ENCODE data around the gene SRCAP.

The SRCAP gene

DNA sequence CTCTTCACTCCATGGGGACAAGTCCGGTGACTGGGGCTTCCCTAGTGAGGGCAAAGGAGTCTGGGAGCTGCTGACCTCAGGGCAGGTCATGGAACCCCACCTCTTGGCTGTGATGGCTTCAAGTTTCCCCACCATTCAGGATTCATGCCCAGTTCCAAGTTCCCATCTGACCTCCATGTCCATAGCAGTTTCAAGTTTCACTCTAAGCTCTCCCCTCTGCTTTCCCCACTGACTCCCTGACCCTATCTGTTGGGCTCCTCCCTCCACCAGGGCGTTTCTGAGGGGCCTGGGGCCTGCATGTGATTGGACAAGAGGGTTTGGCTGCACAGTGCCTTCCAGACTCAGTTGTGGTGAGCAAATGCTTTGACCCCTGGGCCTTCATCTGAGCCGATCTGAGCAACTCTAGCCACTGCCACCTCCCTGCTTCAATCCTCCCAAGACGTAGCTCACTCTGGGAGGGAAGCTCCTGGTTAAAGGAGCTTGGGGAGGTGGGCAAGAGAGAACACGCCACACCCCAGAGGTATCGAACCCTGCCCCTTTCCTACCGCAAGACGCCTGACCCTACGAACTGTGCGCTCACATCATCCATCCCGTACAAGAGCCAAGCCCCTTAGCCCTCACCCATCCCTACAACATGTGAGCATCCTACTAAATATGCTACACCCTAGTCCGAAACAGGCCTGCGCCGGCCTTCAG lies 79.7 kb downstream of the SRCAP start:
- no peak for DNase-seq

DNA sequence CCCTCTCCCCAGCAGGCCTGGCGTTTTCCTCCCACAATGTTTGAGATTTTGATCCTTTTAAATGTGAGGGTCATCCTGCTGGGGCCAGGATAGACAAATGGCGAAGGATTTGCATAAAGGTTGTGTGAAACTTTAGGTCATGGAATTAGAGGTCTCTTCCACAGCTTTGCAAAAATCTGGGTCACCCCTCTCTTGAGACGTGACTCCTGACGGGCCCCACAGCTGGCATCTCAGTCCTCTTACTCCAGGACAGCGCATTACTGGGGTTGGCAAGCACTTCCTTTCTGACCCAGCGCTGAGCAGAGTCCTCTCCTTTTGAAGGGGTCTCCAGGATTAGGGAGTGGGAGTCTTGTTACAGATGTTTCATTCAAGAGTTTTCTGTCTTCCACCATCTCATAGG lies 80.6 kb downstream of the SRCAP start:
- DNase-seq, result no peak

DNA sequence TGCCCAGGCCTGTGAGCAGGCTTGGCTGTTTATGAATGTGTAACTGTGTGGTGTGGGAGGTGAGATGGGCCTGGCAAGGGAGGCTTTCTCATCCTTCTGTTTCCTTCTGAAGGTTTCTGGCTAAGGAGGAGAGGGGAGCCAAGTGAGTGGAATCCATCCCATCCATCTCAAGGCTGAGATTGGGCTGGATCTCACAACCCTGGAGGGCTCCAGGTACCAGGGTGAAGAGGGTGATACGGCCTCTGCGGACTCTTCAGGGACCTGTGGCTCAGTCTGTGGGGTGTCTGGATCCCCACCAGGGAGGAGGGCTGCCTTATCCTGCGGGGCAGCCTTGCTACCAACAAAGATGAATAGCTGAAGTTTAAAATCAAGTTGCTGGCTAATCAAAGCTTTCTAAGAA lies 81.0 kb downstream of the SRCAP start:
- DNase-seq, result no peak

DNA sequence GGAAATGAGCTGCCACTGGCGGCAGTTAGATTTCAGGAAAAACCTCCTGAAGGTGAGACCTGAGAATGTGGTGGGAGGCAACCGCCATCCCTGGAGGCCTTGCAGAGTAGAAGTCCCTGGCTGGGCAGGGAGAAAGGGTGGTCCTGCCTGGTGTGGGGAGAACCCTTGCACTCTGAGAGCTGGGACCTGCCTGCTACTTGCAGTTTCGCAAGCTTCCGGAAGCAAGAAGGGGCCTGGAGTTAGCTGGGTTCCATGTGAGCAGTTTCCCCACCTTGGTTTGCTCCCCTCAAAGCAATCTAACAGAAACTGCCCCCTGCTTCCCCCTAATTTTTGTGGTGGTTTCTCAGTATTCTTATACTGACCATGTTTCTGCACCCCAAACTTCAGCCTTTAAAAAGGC lies 81.6 kb downstream of the SRCAP start:
- no peak for DNase-seq

DNA sequence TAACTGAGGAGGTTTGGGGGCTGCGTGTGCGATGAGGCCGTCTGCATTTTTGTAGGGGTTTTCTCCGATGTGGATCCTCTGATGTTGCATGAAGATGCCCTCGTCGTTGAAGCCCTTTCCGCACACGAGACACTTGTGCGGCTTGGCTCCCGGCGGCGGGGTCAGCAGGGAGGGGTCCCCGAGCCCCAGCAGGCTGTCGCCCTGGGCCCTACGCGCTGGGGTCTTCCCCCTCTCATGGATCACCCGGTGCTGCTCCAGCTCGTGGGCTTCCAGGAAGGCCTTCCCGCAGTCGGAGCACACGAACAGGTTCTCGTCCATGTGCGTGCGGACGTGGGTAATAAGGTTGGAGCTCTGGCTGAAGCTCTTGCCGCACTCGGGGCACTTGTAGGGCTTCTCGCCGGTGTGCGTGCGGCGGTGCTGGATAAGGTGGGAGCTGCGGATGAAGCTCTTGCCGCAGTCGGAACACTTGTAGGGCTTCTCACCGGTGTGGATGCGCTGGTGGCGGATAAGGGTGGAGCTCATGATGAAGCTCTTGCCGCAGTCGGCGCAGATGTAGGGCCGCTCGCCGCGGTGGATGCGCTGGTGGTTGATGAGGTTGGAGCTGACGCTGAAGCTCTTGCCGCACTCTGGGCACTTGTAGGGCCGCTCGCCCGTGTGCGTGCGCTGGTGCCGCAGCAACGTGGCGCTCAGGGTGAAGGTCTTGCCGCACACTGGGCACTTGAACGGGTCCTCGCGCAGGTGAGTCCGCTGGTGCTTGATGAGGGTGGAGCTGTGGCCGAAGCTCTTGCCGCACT lies 83.7 kb downstream of the SRCAP start:
- no peak for DNase-seq

DNA sequence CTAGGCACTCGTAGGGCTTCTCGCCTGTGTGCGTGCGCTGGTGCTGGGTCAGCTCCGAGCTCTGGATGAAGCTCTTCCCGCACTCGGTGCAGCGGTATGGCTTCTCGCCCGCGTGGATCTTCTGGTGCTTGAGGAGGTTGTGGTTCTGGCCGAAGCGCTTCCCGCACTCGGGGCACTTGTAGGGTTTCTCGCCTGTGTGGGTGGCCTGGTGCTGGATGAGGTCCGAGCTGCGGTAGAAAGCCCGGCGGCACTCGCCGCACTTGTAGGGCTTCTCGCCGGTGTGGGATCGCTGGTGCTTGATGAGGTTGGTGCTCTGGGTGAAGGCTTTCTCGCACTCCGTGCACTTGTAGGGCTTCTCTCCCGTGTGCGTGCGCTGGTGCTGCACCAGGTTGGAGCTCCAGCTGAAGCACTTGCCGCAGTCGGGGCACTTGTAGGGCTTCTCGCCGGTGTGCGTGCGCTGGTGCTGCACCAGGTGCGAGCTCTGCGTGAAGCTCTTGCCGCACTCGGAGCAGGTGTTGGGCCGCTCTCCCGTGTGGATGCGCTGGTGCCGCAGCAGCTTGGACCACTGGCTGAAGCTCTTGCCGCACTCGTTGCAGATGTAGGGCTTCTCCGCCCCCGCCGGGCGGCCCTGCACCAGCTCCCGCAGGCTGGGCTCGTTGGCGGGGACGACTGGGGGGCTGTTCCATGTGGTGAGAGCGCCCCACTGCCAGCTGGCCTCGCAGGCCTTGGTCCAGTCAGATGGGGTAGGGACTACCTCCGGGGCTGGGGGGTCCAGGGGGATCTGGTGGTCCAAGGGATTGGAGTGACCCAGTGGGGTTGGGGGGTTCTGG lies 84.5 kb downstream of the SRCAP start:
- no peak for DNase-seq

DNA sequence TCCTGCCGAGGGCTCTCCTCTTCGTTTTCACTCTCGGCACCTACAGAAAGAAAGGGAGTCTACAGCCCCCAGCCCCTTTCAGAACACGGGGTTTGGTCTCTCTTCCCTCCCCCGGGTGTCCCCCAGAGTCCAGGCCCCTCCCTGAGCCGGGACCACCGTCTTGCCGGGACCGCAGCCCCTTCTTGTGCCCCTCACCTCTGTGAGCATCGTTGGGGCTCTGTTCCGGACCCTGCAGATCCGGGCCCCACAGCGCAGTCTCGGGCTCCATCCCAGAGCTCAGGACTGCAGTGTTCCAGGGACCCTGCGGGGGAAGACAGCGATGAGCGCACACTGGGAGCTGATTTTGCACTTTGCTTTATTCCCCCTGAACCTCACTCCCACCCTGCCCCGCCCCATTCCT lies 85.2 kb downstream of the SRCAP start:
- no peak for DNase-seq

DNA sequence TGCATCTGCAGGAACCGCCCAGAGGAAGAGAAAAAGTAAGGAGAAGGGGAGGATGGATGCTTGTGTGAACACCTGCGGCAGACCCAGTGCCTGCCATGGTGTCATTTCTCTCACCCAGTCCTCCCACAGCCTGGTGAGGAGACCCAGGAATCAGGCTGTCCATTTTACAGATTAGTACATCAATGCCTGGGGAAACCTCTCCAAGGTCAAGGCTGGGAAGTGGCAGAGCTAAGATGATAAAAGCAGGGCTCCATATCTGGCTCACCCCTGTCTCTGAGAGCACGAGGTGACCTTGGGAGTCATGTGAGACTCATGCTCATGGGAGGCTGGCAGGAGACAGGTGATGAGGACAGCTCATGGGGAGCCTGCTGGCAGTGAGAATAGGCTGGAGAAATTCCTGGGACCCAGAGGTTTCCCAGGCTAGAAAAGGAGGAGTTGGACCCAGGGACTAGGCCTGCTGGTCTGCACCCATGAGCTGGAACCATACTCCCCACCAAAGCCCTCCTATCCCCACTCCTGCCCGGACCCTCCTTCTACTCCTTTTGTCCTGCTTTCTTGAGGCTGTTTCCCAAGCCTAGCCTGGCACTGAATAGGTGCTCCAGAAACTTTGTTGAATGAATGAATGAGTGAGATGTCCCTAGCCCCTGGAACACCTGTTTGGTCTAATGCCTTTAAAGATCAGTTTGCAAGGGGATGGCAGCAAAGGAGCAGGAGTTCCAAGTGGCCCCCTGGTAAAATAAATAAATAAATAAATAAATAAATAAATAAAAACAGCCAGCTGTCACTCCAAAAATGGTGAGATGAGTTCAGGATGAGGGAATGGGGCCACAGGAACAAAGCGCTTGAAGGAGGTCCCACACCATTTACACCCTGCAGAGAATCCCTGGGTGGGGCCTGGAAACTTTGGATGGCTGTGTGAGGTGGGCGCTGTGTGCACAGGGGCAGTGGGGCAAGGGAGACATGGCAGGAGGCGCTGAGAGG lies 86.4 kb downstream of the SRCAP start:
- DNase-seq, result no peak

DNA sequence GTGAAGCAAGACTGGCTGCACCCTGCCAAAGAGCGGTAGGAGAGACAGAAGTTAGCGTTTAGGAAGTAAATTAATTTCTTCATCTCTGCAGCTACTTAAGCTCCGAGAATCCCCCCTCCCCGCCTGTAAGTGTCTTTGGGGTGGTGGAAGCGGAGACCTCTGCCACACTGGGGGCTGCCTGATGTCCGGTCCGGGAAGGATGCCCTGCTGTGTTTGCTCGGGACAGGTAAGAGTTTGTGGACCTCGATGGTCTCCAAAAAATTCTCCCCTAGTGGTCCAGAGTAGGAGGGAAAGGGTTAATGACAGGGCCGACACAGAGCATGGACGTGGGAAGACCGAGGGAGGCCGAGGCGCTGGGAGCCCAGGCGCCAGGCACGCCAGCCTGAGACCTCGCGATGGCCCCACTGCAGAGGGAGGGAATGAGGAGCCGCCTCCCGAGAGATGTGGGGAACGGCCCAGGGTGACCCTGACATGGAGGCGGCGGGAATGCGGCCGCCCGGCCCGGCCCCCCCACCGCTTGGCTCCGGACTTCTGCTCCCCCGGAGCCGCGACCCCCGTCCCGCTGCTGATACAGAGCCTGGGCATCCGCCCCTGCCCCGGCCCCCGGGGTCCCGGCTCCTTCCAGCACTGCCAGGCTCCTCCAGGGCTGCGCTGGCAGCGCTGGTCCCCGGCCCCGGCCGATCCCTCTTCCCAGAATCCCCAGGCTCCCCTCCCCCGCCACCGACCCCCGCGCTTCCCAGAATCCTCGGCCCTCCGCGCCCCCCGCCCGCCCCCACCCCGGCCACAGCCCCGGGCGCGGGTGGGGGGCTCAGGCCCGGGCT lies 87.4 kb downstream of the SRCAP start:
- no peak for DNase-seq

DNA sequence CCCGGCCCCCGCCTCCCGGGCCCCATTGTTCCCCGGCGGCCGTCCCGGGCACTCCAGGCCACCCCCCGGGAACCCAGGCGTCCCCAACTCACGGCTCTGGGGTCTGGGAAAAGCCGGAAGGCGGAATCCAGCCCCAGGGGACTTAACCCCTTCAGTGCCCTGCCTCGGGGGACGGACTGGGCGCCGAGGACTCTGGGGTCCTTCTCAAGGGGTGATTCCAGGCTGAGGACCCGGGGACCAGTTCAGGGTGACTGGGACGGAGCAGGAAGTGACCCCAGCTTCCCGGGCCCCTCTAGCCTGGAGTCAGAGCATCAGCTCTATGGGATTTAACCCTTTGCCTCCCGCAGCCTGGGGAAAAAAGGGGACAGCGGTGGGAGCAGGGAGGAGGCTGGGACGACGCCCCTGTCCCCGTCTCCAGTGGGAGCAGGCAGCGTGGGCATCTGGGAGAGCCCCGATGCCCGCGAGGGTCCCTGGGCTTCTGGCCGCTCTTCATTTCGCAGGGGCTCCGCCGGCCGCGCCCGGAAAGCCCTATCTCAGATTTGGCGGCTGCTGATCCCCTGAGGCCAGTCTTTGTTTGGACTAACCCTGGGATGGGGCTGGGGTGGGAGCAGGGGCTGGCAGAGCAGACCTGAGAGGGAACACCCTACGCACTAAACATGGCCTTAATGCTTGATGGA lies 88.1 kb downstream of the SRCAP start, which contains the start of gene ZNF629:
ZNF629 (minus strand) TSS at position 270 of the 677 bp plus-strand sequence. CDS start 2,723 bp downstream, outside the sequence.
- DNase-seq, result no peak

DNA sequence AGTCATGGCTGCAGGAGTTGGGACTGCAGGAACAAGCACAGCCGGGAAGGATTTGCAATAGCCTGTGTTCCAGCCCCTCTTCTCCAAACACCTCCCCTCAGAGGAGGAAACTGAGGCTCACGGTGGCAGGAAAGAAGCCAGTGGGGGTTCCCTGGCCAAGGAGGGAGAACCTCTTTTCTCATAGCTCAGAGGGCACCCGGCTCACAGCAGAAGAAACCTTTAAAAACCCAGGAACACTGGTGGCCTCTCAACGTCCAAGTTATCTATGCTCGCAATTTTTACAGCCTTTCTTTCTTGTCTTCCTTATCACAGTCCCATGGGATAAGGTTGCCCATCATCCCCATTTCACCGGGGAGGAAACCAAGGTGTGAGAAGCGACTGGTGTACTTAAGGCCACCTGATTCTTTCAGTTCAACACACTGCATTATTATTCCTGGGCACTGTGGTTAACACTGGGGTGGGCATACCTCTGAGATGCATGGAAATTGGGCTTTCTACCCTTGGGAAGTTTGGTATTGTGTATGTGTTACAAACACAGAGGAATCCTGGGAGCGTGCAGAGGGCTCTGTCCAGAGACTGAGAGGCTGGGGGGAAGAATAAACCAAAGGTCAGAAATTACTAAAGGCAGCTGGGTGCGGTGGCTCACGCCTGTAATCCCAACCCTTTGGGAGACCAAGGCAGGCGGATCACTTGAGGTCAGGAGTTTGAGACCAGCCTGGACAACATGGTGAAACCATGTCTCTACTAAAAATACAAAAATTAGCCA lies 88.8 kb downstream of the SRCAP start:
- DNase-seq, result no peak
